HG03095 (cell line): Measurements from ENCODE around the gene CEP135.

ENCODE experiments used
- ATAC-seq: cut with Tn5 transposase; IDR thresholded peaks from one replicate; pipeline ENCODE4 v1.9.1; 2021; ENCODE audit warnings: moderate library complexity; ENCODE audit not compliant: unreplicated experiment

CEP135 gene

DNA sequence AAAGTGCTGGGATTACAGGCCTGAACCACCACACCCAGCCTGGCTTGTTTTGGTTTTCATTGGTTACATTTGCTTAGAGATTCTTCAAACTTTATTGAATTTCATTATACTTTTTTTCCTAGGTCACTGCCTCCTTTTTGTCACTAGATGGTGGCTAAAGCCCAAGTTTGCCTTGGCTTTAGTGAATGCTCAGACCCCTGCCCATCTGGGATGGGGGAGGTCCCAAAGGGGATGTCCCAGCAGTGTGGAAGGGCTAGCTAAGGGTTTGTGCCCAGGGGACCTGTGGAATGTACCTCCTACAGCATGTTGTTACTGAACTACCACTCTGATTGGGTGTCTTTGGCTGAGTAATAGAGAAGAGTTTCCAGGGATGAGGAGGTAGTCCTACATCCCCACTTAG lies 58.4 kb downstream of the CEP135 start:
- no peak for ATAC-seq

DNA sequence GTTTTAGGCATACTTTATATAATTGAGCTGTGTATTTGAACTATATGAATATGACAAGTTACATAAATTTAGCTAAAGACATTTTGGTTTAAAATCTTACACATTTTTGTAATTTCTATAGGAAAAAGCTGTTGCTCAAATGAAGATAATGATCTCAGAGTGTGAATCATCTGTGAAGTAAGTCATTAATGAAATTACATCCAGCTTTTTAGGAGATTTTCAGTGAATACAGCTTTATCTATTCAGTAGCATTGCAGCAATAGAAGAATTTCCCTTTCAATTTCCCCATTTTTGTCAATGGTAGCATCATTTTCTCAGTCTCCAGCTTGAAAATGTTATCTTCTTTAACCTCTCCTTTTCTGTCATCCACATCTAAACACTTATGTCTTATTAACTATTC lies 59.5 kb downstream of the CEP135 start:
- ATAC-seq = no peak

DNA sequence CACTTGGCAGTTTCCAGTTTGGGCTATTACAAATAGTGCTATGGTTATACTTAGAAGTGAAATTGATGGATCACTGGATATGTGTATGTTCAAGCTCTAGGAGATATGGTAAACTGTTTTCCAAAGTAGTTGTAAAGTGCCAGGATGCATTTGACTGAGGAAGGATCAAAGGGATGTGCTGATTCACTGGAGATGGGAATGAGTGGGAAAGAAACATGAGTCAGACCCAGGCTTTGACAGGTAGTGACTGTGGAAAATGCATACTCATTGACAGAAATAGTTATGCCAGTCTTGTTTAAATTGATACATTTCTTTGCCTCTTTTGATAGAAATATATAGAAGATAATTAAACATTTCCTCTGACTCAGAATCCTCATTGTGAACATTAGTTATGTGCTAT lies 77.9 kb downstream of the CEP135 start:
- ATAC-seq = no peak

DNA sequence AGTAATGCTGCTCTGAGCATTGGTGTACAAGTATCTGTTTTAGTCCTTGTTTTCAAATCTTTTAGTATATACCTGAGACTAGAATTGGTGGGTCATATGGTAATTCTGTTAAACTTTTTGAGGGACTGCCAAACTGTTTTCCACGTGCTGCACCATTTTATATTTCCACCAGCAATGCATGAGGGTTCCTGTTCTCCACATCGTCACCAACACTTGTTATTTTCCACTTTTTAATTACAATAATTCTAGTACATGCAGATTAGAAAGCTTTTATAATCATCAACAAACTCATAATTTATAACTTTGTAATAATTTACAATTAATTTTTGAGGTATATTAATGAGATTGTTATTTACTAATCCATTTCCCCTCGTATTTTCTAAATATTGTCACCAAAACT lies 79.4 kb downstream of the CEP135 start:
- ATAC-seq = no peak

DNA sequence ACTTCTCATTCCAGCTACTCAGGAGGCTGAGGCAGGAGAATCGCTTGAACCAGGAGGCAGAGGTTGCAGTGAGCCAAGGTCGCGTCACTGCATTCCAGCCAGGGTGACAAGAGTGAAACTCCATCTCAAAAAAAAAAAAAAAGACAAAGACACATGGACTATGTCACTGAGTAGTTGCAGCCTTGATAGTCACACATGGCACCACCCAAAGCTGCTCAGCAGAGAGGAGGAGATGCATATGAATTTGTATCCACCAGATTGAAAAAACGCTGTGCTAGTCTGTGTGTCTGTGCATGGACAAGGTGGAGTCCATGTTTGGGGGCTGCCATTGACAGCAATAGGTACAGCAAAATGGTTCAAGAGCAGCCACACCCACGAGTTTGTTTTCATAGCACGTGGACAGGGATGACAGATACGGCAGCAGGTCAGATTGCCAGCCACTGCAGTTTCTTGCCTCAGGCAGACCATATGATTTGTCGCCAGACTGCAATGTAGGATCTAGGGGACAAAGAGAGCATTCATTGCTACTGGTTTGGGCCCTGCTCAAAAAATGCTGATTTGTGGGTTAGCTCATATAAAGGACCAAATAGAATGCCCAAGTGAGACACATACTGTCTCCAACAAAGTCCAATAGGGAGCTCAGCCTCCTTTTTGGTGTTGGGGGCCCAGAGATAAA lies 89.9 kb downstream of the CEP135 start:
- ATAC-seq = no peak

DNA sequence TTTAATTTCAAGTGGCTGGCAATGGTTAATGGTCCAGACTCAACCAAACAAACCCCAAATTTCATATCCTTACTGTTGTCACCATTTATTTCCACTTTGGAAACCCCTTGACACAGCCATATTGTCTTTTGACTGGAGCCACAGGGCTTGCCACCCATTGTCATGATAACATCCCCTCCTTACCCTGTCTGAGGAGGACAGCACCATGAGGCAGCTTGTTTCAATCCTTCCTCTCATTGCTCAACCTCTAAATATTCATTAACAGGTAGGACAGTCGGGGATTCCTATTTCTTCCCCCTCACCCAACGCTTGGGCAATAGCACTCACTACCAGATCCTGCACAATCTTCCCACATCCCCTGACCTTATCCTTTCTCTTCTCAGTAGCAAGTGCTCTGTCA lies 92.1 kb downstream of the CEP135 start:
- ATAC-seq = no peak

DNA sequence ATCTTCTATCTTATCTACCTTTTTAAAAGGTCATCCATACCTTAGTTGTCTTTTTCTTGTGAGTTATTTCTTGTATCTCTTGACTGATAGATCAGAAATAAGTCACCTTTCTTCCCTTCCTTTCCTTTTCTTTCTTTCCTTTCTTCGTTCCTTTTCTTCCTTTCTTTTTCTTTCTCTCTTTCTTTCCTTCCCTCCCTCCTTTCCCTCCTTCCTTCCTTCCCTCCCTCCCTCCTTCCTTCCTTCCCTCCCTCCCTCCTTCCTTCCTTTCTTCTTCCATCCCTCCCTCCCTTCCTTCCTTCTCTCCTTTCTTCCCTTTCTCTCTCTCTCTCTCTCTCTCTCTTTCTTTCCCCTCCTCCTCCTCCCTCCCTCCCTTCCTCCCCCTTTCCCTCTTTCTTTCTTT lies 93.5 kb downstream of the CEP135 start:
- ATAC-seq = no peak

DNA sequence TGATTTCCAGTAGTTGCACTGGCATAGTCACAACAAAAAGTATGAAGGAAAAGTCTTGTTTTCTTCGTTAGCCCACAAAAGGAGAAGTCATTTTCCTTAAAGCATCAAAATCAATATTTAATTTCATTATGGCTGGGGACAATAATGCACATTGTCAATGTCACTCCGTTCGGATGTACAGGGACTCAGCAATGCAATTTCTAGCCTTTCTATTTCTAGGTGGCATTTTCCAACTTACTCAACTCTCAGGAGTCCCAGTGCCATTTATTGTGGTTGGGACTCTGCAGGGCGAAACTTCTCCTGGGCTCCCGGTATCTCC lies 99.6 kb downstream of the CEP135 start:
- ATAC-seq = no peak

DNA sequence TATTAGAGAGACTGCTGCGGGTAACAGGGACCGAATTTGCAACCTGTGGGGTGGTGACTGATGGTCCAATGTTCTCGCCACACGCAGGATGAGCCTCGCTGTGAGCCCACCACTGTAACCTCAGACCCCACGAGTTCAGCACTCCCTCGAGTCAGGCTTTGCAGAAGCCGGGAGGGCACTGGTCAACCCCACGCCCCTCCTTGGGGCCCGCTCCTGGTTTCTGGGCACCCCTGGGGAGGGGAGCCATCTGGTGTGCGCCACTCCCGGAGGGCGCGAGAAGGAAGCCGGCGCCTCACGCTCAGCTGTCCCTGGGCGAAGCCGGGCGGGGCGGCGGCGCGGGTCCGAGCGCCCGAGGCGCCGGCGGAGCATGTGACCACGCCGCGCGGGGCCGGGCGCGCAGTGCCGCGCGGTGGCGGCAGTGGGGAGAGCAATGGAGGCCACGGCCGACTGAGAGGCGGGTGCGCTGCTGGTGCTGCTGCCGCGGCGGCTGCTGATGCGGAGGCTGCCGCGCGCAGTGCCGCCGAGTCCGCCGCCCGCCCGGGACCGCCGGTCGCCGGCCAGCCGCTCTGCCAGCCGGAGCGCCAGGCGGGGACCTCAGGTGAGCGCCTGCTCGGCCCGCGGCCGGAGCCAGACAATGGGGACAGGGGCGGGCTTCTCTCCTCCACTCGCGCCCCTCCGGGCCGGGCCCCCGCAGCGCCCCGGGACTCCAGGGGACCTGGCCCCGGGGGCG lies 100.1 kb downstream of the CEP135 start:
- peak; percentile 97 for ATAC-seq

DNA sequence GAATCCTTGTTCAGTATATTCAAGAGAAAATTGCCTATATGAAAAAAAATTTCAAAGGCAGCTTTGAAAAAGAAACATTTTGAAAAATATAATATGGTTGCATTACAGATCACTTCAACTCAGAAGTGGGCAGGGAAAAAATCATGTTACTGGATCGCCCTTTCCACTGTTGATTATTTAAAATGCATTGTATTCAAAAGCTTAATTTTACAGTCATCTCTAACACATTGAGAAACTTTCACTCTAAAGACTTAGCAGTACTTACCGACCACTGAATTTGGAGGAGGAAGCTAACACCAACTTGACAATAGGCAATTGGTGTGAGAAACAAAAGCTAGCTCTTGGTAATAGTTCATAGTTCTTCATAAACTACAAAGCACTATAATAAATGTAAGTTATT lies 101.9 kb downstream of the CEP135 start:
- ATAC-seq = no peak

DNA sequence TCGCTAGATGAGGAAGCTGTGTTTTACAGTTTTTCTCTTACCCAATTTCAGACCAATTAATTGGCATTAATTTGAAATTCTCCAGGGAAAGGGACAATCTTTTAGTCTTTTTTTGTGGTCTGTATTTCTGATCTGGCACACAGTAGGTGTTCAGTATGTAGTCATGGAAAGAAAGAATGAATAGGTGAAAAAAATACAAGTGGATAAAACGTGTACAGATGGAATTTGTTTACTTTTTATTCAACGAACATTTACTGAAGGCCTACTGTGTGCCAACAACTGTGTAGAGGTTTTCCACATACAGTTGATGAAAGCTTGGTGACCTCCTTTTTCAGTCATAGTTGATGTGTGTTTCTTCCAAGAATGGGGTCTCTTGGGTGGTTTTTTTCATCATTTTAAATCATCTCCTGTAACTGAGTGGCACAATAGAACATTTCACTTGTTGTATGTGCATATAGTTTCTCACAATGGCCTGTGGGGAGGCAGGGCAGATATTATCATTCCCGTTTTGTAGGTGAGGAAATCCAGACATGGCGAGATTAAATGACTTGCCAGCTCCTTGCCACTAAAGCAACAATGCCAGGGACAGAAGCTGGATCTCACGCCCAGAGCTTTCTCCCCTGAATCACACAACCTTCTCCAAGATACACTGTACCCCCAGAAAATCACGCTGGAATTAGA lies 102.4 kb downstream of the CEP135 start:
- ATAC-seq = no peak

DNA sequence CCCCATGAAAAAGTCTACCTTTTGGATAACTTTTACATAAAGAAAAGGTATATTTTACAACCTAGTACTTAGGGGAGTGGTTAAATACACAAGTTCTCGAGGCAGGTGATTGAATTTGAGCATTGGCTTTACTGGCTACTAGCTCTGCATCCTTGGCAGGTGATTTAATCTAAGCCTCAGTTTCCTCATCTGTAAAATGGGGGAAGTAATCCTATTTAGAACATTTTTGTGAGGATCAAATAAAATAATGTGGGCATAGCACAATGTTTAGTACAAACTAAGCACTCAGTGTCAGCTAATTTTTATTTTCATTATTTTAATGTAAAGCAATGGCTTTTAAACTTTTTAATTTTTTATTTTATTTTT lies 102.9 kb downstream of the CEP135 start:
- no peak for ATAC-seq

DNA sequence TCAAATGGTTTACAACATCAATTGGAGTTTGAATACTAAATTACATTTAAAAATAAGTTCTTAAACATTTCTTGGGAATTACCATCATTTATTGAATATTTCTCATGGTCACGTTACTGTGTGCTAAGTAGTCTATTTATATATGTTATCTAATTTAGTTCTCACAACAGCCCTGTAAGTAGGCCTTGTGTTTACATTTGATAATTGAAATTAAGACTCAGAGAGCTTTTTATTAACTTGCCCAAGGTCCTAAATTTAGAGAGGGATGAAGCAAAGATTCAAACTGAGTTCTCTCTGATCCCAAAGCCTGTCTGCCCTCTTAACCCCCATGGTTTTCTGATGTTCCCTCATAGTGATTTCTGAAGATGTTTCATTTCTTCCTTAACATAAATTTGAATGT lies 103.7 kb downstream of the CEP135 start:
- no peak for ATAC-seq

DNA sequence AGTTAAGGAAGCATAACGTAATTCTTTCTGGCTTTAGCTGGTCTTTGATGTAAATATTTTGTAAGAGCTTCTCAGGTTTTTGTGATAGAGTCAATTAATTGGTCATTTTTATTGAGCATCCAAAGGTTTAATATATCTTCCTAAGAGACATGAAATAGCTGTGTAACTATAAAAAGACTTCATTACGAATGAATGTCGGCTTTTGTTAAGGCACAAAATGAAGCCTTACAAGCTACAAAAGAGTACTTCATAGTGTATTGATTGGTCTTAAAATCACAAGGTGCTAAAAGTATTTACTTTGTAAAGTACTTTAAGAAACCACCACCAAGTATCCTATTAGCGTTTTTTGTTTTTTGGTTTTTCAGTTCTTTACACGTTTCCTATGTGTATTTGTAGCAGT lies 104.2 kb downstream of the CEP135 start:
- ATAC-seq = no peak

DNA sequence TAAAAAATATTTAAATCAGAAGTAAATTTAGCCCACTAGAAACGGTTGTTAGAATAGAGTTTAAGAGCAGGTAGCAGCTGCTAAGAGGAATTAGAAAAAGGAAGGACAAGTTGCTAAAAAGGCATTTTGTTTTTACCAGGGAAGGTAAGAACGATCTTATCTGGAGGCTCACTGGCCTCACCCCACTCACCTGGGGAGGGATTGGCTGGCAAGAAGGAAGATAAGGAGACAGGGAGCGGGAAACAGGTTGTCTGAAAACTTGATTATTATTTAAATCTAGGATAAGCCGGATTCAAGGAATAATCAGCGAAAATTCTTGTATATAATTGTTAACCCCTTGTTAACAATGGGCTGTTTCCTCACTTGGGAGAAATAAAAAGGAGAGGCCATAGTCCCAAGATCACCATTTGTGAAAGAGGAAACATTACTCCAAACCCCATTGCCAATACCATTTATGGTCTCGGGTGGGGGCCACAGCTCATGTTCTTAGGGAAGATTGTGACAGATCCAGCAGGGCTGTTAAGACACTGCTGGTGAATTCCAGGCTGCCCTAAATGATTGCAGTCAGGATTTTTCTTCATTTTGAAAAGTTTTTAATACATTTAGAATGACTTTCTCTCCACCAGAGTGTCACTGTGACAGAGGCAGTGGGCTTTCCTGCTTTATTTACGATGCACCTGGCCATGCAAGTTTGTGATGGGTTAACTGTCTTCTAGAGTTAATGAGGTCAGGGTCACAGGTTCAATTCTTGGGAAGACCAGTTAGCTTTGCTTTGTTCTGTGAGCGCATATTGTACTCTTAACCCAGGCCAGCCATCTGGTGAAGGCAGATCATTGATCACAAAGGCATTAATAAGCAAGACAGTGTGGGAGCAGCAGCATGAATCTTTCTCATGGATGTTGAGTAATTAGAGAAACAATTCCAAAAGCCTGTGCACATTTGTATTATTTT lies 106.6 kb downstream of the CEP135 start:
- no peak for ATAC-seq

DNA sequence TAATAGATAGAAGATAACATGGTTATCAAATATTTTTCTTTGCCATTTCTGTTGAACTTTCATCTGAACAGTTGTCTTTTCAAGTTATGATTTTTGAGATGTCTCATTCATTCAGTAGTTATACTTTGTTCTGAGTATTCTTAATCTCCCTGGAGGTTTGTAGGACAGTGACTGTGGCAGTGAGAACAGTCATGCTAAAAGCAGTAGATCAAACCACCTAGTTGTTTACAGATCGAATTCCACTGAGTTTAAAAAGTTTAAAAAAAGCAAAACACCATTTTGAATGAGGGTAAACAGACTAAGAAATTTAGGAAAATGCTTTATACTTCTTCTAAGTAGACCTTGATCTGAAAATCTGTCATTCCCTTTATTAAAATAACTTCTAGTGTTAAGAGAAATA lies 107.2 kb downstream of the CEP135 start:
- ATAC-seq = no peak

DNA sequence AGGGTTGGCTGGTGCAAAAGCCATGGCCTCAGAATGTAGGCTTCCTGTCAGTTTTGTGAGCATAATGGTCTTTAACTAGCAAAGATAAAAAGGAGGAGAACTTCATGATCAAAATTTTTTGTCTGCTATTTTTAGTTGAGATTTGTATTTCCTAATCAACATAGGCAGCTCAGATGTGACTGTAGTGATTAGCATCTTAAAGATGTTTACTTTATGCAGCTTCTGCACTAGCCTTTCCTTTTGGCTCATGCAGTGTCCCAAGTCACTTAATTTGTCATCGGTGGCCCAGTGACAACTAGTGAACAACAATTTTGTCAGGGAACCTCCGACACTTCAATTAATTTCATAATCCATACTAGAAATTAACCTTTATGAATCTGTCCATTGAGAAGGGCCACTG lies 109.8 kb downstream of the CEP135 start:
- no peak for ATAC-seq

DNA sequence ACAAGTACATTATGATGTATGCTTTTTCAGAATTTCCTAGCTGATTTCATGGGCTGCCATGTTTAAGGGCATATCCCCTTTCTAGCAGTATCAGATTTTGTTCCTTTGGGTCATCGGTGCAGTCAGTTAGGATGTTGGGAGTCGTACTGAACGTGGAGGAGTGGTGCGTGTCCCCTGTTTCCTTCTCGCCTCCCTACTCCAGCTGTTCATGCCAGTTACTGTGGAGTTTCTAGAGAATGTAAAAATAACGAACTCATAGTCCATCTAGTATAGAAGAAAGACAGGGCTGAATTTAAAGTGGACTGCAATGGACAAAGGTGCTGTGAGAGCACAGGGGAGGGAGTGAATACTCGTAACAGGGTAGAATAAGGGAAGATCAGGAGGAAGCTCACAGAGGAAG lies 111.3 kb downstream of the CEP135 start:
- ATAC-seq = no peak

DNA sequence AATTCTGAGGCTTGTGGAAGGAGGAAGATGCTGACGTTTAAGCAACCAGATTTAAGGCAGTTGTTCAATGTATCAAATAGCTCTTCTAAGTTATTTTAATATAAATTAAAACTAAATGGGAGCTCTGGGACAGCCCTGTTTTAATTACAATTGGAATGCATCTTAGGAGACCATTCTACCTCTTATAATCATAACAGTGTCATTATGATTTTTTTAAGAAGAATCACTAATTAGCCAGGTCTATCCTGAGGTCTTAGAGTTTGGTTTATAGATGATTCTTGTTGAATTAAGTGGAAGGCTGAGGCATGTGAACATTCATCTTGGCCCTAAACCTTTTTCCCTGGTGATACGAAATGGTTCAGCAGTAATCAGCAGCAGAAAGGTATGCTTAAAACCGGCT lies 113.4 kb downstream of the CEP135 start:
- ATAC-seq = no peak

DNA sequence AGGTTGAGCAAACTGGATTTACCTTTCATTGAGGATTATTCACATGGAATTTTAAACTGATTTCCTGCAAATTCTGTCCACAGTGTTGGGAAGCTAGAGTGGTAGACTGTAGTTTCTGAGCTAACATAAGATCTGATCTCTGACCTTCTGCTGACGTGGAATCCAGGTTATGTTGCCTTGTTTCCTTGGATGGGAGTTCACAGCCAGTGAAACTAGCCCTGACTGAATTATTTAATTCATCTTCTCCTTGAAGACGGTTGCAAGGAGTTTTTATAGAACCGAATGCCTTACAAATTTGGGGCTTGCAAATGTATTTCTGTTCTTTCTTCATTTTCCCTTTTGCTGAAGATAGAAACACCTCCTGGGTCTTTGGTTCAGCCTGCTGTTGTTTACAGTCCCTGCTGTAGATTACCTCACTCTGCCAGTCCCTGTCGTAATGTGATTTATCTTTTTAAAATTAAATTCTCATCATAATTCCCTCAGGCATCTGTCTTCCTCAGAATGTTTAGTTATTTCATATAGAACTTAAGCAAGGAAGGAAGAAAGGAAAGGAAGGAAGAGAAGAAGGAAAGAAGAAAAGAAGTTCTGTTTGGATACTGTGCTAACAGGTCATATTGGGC lies 113.9 kb downstream of the CEP135 start:
- no peak for ATAC-seq

DNA sequence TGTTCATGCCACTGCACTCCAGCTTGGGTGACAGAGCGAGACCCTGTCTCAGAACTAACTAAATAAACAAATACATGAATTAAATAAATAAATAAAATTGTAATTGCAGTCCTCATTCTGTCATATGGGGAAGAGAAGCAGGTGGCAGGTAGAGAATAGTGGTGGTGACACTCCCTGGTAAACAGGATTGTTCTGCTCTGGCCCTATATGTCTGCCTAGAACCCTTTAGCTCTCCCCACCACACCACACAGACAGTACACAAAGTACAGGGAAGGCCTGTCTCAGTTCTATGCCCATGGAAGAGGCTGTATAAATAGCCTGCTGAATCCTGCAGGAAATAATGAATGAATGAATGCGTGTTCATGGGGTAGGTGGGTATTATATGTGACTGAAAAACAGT lies 117.7 kb downstream of the CEP135 start:
- ATAC-seq = no peak
